HG03378 (cell line): Measurements from ENCODE around the gene PLPP6.

Source experiments
- ATAC-seq: cut with Tn5 transposase; IDR thresholded peaks from one replicate; pipeline ENCODE4 v1.9.1; 2021; ENCODE audit warnings: mild to moderate bottlenecking, moderate library complexity; ENCODE audit not compliant: unreplicated experiment

Gene PLPP6

GRCh38 chr9:4690144-4690543 lies 28.1 kb downstream of the PLPP6 start:
- ATAC-seq, result peak; percentile 51

DNA sequence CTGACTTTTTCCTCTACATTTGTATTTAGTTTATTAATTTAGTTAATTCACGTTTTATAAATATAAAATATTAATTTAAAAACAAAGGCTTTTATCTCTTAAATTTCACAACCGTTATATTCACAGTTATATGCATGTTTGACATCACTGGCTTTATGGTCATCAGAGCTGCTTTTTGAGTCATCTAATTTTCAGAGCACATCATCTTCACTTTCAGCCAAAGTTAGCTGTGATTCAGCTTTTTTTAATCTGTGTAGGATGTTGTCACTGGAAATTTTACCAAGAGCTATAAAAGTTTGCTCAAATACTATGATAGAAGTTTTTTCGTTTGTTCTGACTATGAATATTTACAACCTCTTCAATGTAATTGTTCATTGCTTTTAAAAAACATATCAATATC lies 29.7 kb downstream of the PLPP6 start:
- no peak for ATAC-seq

- no peak for ATAC-seq
Observed at GRCh38 chr9:4700091-4700490, 38.0 kb downstream of the PLPP6 start.

DNA sequence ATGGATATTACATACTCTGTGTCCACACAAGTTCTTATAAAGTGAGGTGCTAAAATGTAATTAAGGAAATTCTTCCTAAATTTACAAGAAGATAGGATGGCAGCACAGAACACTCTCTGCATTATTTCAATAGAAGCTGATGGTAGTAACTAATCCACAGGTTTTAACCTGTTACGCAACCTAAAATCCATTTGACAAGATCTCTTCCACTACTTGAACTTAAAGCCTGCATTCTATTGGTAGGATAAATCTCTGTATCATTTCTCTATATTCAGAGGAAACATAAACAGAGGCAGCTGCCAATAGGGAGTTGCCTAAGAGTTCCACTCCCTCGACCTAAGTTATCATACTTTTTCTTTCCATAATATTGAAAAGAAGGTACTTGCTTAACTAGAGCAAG lies 38.8 kb downstream of the PLPP6 start:
- no peak for ATAC-seq

GRCh38 chr9:4701526-4701925 lies 39.4 kb downstream of the PLPP6 start:
- no peak for ATAC-seq

DNA sequence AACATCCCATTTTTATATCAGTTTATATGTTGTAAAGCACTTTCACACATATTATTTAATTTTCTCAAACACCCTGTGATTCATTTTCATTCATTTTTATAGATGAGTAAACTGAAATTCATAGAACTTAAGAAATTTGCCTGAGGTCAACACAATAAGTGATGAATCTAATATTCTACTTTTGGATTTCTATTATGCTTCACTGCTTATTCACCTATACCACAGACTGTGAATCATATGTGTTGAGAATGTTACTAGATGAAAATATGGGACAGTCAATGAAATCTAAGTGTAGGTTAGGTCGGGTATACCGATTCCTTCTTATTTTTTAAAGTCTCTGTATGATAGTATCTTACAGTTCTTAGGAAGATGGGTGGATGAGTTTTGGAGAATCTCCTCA lies 42.0 kb downstream of the PLPP6 start:
- no peak for ATAC-seq

DNA sequence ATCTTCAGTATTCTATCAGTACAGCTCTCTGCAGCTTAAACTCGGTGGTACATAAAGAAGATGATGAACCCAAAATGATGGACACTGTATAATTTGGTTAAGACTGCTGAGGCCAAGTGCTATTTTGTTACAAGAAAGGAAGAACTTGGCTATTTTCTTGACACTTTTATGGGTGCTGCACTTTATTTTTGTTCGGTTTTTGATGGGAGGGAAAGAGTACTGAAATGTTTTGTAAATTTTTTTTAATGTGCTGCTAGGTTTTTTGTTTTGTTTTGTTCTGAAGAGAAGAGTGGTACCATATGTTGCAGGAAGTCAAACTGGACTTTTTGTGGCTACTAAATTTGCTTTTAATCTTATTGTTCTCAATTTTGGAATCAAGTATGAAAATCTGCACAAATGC lies 43.9 kb downstream of the PLPP6 start:
- no peak for ATAC-seq

GRCh38 chr9:4706971-4707622 lies 45.0 kb downstream of the PLPP6 start:
- ATAC-seq, result no peak

DNA sequence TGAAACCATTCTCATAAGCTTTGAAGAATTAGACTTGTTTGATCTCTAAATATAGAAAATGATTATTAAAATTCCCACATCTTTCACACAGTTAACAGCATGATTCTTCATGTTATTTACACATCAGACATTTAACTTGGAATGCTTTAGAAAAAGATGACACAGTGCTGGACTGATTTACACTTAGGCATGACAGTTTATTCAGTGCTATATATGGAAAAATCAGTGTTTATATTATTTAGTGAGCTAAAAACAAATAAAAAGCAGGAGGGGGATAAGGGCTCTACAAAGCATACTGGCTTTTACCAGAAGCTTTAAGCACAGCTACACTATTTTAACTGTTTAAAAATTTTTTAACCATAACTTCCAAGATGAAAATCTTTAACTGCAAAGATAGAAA lies 47.3 kb downstream of the PLPP6 start:
- no peak for ATAC-seq

DNA sequence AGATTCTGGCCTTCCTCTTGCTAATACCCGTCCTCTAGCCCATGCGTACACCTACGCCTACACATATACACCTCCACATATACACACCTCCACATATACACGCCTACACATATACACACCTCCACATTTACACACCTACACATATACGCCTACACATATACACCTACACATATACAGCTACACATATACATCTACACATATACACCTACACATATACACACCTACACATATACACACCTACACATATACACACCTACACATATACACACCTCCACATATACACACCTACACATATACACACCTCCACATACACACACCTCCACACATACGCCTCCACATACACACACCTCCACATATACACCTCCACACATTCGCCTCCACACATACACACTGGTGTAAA lies 51.8 kb downstream of the PLPP6 start:
- ATAC-seq, result no peak

- no peak for ATAC-seq
Observed at GRCh38 chr9:4714266-4715016, 52.3 kb downstream of the PLPP6 start.
